ENCODE results near the gene TDP2.

TDP2 gene

GRCh38 chr6:24613361-24614042 is 53.2 kb downstream of the TDP2 start:
- no peak for TF ChIP-seq CTCF (IDR thresholded peaks at IDR 0.05; ENCODE audit: insufficient read depth, low read length, poor library complexity, severe bottlenecking)
- Histone ChIP-seq H3K27me3 (replicated peaks; ENCODE audit: control insufficient read depth, insufficient read depth, low read length) (no peaks in the 10 kb centered on the region), H3K36me3 (ENCODE audit: control insufficient read depth, insufficient read depth, low read length) (no peaks in the 10 kb centered on the region), H3K4me3 (replicated peaks; ENCODE audit: low read depth, low read length) (no peak overlapping the region)
- DNase-seq (ENCODE audit: extremely low read depth, insufficient read length): no peak

GRCh38 chr6:24610672-24611071 is 56.0 kb downstream of the TDP2 start:
- no peak for DNase-seq (ENCODE audit: extremely low read depth, insufficient read length)
- H3K27me3 ChIP-seq (replicated peaks; ENCODE audit: control insufficient read depth, insufficient read depth, low read length): no peaks in the 10 kb centered on the region
- no peaks in the 10 kb centered on the region for H3K36me3 ChIP-seq (ENCODE audit: control insufficient read depth, insufficient read depth, low read length)
- no peak for TF ChIP-seq CTCF (IDR thresholded peaks at IDR 0.05; ENCODE audit: insufficient read depth, low read length, poor library complexity, severe bottlenecking)
- no peak overlapping the region for H3K4me3 ChIP-seq (replicated peaks; ENCODE audit: low read depth, low read length)

- Histone ChIP-seq H3K36me3 (ENCODE audit: control insufficient read depth, insufficient read depth, low read length) (no peaks in the 10 kb centered on the region), H3K4me3 (replicated peaks; ENCODE audit: low read depth, low read length) (no peak overlapping the region), H3K27me3 (replicated peaks; ENCODE audit: control insufficient read depth, insufficient read depth, low read length) (no peaks in the 10 kb centered on the region)
- TF ChIP-seq CTCF (IDR thresholded peaks at IDR 0.05; ENCODE audit: insufficient read depth, low read length, poor library complexity, severe bottlenecking): no peak
- no peak for DNase-seq (ENCODE audit: extremely low read depth, insufficient read length)
These were observed 59.2 kb downstream of the TDP2 start for GRCh38 chr6:24607310-24608105.

GRCh38 chr6:24606200-24606930 is 60.3 kb downstream of the TDP2 start:
- no peak for DNase-seq (ENCODE audit: extremely low read depth, insufficient read length)
- no peaks in the 10 kb centered on the region for H3K36me3 ChIP-seq (ENCODE audit: control insufficient read depth, insufficient read depth, low read length)
- TF ChIP-seq CTCF (IDR thresholded peaks at IDR 0.05; ENCODE audit: insufficient read depth, low read length, poor library complexity, severe bottlenecking): no peak
- no peaks in the 10 kb centered on the region for H3K27me3 ChIP-seq (replicated peaks; ENCODE audit: control insufficient read depth, insufficient read depth, low read length)
- H3K4me3 ChIP-seq (replicated peaks; ENCODE audit: low read depth, low read length): no peak overlapping the region

- TF ChIP-seq CTCF (IDR thresholded peaks at IDR 0.05; ENCODE audit: insufficient read depth, low read length, poor library complexity, severe bottlenecking): no peak
- Histone ChIP-seq H3K27me3 (replicated peaks; ENCODE audit: control insufficient read depth, insufficient read depth, low read length) (no peaks in the 10 kb centered on the region), H3K36me3 (ENCODE audit: control insufficient read depth, insufficient read depth, low read length) (no peaks in the 10 kb centered on the region), H3K4me3 (replicated peaks; ENCODE audit: low read depth, low read length) (no peak overlapping the region)
- DNase-seq (ENCODE audit: extremely low read depth, insufficient read length): no peak
These were observed 63.5 kb downstream of the TDP2 start for GRCh38 chr6:24603241-24603640.

Data from GM06990 (cell line).